ENCODE measurements around the gene CIB1.

The CIB1 gene

GRCh38 chr15:90213818-90214204 is 19.9 kb downstream of the CIB1 start:
- DNase-seq, result no peak

GRCh38 chr15:90213122-90213817 is 20.5 kb downstream of the CIB1 start:
- DNase-seq, result no peak

GRCh38 chr15:90212221-90213098 is 21.3 kb downstream of the CIB1 start:
- DNase-seq, result no peak

GRCh38 chr15:90211440-90212143 is 22.1 kb downstream of the CIB1 start:
- no peak for DNase-seq

- DNase-seq, result no peak
Observed at GRCh38 chr15:90211009-90211408, 22.7 kb downstream of the CIB1 start.

GRCh38 chr15:90210593-90210992 is 23.1 kb downstream of the CIB1 start:
- DNase-seq, result no peak

GRCh38 chr15:90209591-90209990 is 24.1 kb downstream of the CIB1 start:
- DNase-seq, result no peak

GRCh38 chr15:90208356-90208755 is 25.4 kb downstream of the CIB1 start:
- DNase-seq, result no peak

GRCh38 chr15:90207252-90207651 is 26.5 kb downstream of the CIB1 start:
- no peak for DNase-seq

- DNase-seq, result no peak
Observed at GRCh38 chr15:90205886-90206285, 27.9 kb downstream of the CIB1 start.

GRCh38 chr15:90205050-90205848 is 28.5 kb downstream of the CIB1 start:
- DNase-seq, result no peak

GRCh38 chr15:90203922-90204321 is 29.8 kb downstream of the CIB1 start:
- DNase-seq, result no peak

GRCh38 chr15:90203473-90203872 is 30.3 kb downstream of the CIB1 start:
- DNase-seq, result no peak

GRCh38 chr15:90202929-90203328 is 30.8 kb downstream of the CIB1 start:
- DNase-seq, result no peak

- no peak for DNase-seq
Observed at GRCh38 chr15:90201944-90202375, 31.8 kb downstream of the CIB1 start.

GRCh38 chr15:90201130-90201943 is 32.4 kb downstream of the CIB1 start, which contains the start of gene SEMA4B:
SEMA4B (plus strand) TSS chr15:90201330; CDS start chr15:90201579, 249 bp downstream.
- DNase-seq, result no peak

- DNase-seq, result no peak
Observed at GRCh38 chr15:90200534-90201129, 33.1 kb downstream of the CIB1 start.

GRCh38 chr15:90194655-90195054 is 39.1 kb downstream of the CIB1 start:
- no peak for DNase-seq

GRCh38 chr15:90192961-90193786 is 40.6 kb downstream of the CIB1 start:
- no peak for DNase-seq

GRCh38 chr15:90191794-90192509 is 41.8 kb downstream of the CIB1 start:
- no peak for DNase-seq

All from SIG-M5 (cell line).